ENCODE results near the gene TLE1.

Gene TLE1

GRCh38 chr9:81549500-81550206, 139.7 kb downstream of the TLE1 start:
- no peak for DNase-seq (ENCODE audit: low spot score)

- no peak for DNase-seq (ENCODE audit: low spot score)
Measured at GRCh38 chr9:81548911-81549310, 140.4 kb downstream of the TLE1 start.

- DNase-seq (ENCODE audit: low spot score), result no peak
Measured at GRCh38 chr9:81546489-81546888, 142.9 kb downstream of the TLE1 start.

GRCh38 chr9:81543695-81544094, 145.7 kb downstream of the TLE1 start:
- no peak for DNase-seq (ENCODE audit: low spot score)

- DNase-seq (ENCODE audit: low spot score), result no peak
Measured at GRCh38 chr9:81542118-81542889, 147.0 kb downstream of the TLE1 start.

GRCh38 chr9:81540142-81540710, 149.1 kb downstream of the TLE1 start:
- DNase-seq (ENCODE audit: low spot score), result no peak

GRCh38 chr9:81539317-81539716, 150.0 kb downstream of the TLE1 start:
- DNase-seq (ENCODE audit: low spot score), result no peak

GRCh38 chr9:81538890-81539289, 150.5 kb downstream of the TLE1 start:
- no peak for DNase-seq (ENCODE audit: low spot score)

GRCh38 chr9:81537964-81538363, 151.4 kb downstream of the TLE1 start:
- DNase-seq (ENCODE audit: low spot score), result no peak

GRCh38 chr9:81536242-81537025, 152.9 kb downstream of the TLE1 start:
- DNase-seq (ENCODE audit: low spot score), result no peak

GRCh38 chr9:81535542-81536241, 153.7 kb downstream of the TLE1 start:
- no peak for DNase-seq (ENCODE audit: low spot score)

- DNase-seq (ENCODE audit: low spot score), result no peak
Measured at GRCh38 chr9:81534138-81534875, 155.0 kb downstream of the TLE1 start.

Small RNA genes within 50 kb of the gene (small RNA-seq; reads per million reads assigned to genes)
- gene RNU6-1035P, result 0.04 to 0.05 reads per million in 2 experiments

Data from SK-N-DZ (cell line).